HepG2 (cell line): Measurements from ENCODE around the gene TEAD1. TPM values are rescaled to one million over a fixed set of nuclear protein-coding genes. Genes with fewer than 3 reads are reported as not detected.
"Not testable (repeated sequence)": the region's sequence is repeated elsewhere in the genome, so short reads cannot be mapped to it uniquely, and the experiment has no call there.

Experiments used
- ATAC-seq: fragments of 200-7000 bp; cut with Tn5 transposase; 3 replicates; pipeline ENCODE4 v1.9.1; 2020; ENCODE audit warnings: mild to moderate bottlenecking, moderate library complexity
- BruUV-seq: library from RNA; stranded (reverse); fragments of 400-500 nt; replicated peaks from 2 replicates; lab custom pipeline; 2021; lab: Mats Ljungman, UMichigan
- CTCF ChIA-PET: fragments of 300-600 bp; formaldehyde crosslinking; extraction: SDS; loops from one replicate; lab custom pipeline; 2021; ENCODE audit warnings: low total read pairs, inconsistent platforms, low intra/inter-chr PET ratio; lab: Yijun Ruan, JAX
- POLR2A ChIA-PET: fragments of 350-600 bp; sonication (Branson Sonifier 250); formaldehyde crosslinking; loops from one replicate; lab custom pipeline; 2020; ENCODE audit warnings: antibody characterized with exemption, inconsistent platforms; lab: Yijun Ruan, JAX
- DNase-seq: peaks from one replicate; pipeline ENCODE4 v3.0.0-alpha.2; 2015; ENCODE audit warnings: low spot score
- FAIRE-seq: peaks from 3 replicates; lab custom pipeline; 2011; peaks lifted over from hg19 to GRCh38; lab: Jason Lieb, UNC
- H2AFZ ChIP-seq: one replicate; pipeline ENCODE4 v1.6.1; 2011; ENCODE audit warnings: low read length, inconsistent platforms
- H3K27ac ChIP-seq: fragments of 300-600 bp; 3 replicates; pipeline ENCODE4 v1.8.0; 2011; ENCODE audit warnings: mixed run types, mild to moderate bottlenecking, mixed read lengths, low read length, inconsistent platforms; ENCODE audit not compliant: insufficient read depth; ENCODE audit errors: extremely low read length
- H3K27me3 ChIP-seq, 2 experiments: fragments of 200-600 bp in 1 of 2; 2 replicates in 1 of 2; 3 replicates in 1 of 2; pipeline versions ENCODE4 v1.6.0 to v1.8.0; 2011; ENCODE audit warnings: low read length in 2 of 2, mild to moderate bottlenecking in 2 of 2, moderate library complexity in 2 of 2, inconsistent platforms in 1 of 2; ENCODE audit not compliant: insufficient read depth in 2 of 2, control insufficient read depth in 1 of 2
- H3K36me3 ChIP-seq, 2 experiments: fragments of 200-600 bp in 1 of 2; replicated peaks in 1 of 2; 2 replicates in 1 of 2; 3 replicates in 1 of 2; pipeline versions ENCODE4 v1.5.1 to v1.8.0; 2011; ENCODE audit warnings: low read length in 2 of 2, inconsistent platforms in 1 of 2; ENCODE audit not compliant: insufficient read depth in 2 of 2, control insufficient read depth in 1 of 2
- H3K4me1 ChIP-seq: 2 replicates; pipeline ENCODE4 v1.5.1; 2012; ENCODE audit warnings: low read length, inconsistent platforms; ENCODE audit not compliant: insufficient read depth
- H3K4me2 ChIP-seq: 2 replicates; pipeline ENCODE4 v1.6.0; 2011; ENCODE audit warnings: low read depth, low read length, inconsistent platforms
- H3K4me3 ChIP-seq, 3 experiments: fragments of 200-600 bp in 1 of 3; sonication (generic), shearing (Covaris generic) in 1 of 3; replicated peaks in 1 of 3; 2 replicates each; pipeline ENCODE4 v1.5.1; 2011 to 2016; ENCODE audit warnings: low read length in 3 of 3, inconsistent platforms in 2 of 3, low read depth in 2 of 3, mild to moderate bottlenecking in 2 of 3, control low read depth in 1 of 3, mixed read lengths in 1 of 3; ENCODE audit not compliant: insufficient read depth in 1 of 3
- H3K79me2 ChIP-seq: one replicate; pipeline ENCODE4 v1.6.1; 2011; ENCODE audit warnings: low read length, inconsistent platforms; ENCODE audit not compliant: insufficient read depth
- H3K9ac ChIP-seq: 2 replicates; pipeline ENCODE4 v1.6.0; 2011; ENCODE audit warnings: mild to moderate bottlenecking, low read depth, low read length, inconsistent platforms; ENCODE audit not compliant: insufficient read depth
- H3K9me3 ChIP-seq: 2 replicates; pipeline ENCODE4 v1.5.1; 2012; ENCODE audit warnings: mild to moderate bottlenecking, low read length
- H4K20me1 ChIP-seq: 2 replicates; pipeline ENCODE4 v1.6.0; 2011; ENCODE audit warnings: inconsistent platforms, mild to moderate bottlenecking, low read length, moderate library complexity; ENCODE audit not compliant: insufficient read depth
- HNRNPK ChIP-seq: fragments of 200-400 bp; formaldehyde crosslinking; IDR thresholded peaks from 2 replicates; pipeline ENCODE4 v1.6.1; 2018; ENCODE audit warnings: low read length, low read depth, moderate library complexity, mild to moderate bottlenecking; ENCODE audit not compliant: poor library complexity, severe bottlenecking
- HOXA7 ChIP-seq: sonication (generic); formaldehyde crosslinking; IDR thresholded peaks from 2 replicates; pipeline ENCODE4 v1.8.1; 2022; ENCODE audit warnings: mild to moderate bottlenecking, missing genetic modification reagents, moderate library complexity
- MXI1 ChIP-seq: IDR thresholded peaks from 3 replicates; pipeline ENCODE4 v1.6.1; 2012; ENCODE audit warnings: low read depth, low read length, inconsistent platforms, borderline replicate concordance
- MYNN ChIP-seq: sonication (generic); formaldehyde crosslinking; IDR thresholded peaks from 2 replicates; pipeline ENCODE4 v1.4.0; 2020; ENCODE audit warnings: mild to moderate bottlenecking, low read depth, missing genetic modification reagents
- NFYB ChIP-seq: sonication (generic); formaldehyde crosslinking; IDR thresholded peaks from 2 replicates; pipeline ENCODE4 v1.4.0; 2020; ENCODE audit warnings: missing genetic modification reagents
- NR2C2 ChIP-seq: sonication (generic); formaldehyde crosslinking; IDR thresholded peaks from 2 replicates; pipeline ENCODE4 v1.4.0; 2020; ENCODE audit warnings: missing genetic modification reagents, mild to moderate bottlenecking, moderate library complexity, borderline replicate concordance
- SATB2 ChIP-seq: sonication (generic); formaldehyde crosslinking; IDR thresholded peaks from 2 replicates; pipeline ENCODE4 v1.5.0; 2020; ENCODE audit warnings: missing genetic modification reagents
- ZBTB8A ChIP-seq: sonication (generic); formaldehyde crosslinking; IDR thresholded peaks from 2 replicates; pipeline ENCODE4 v1.4.0; 2020; ENCODE audit warnings: mild to moderate bottlenecking, low read depth, missing genetic modification reagents, borderline replicate concordance
- ZNF367 ChIP-seq: sonication (generic); formaldehyde crosslinking; IDR thresholded peaks from 2 replicates; pipeline ENCODE4 v1.4.0; 2020; ENCODE audit warnings: missing genetic modification reagents, borderline replicate concordance
- WGBS: methylation state at CpG from one replicate; pipeline ENCODE4 v1.1.6; 2017; ENCODE audit warnings: low lambda C conversion rate; 5-methylcytosine and 5-hydroxymethylcytosine counted together
- in situ Hi-C: cut with HindIII; loops from 2 replicates; pipeline ENCODE4 v1.10.0; 2017; ENCODE audit warnings: low pct_unique_long_range_greater_than_20kb; ENCODE audit not compliant: extremely low pct_ligation_motif_present
- intact Hi-C: fragments of 100-400 bp; cut with micrococcal nuclease; formaldehyde crosslinking; loops from one replicate; pipeline ENCODE4 v1.10.0; 2022; ENCODE audit not compliant: unreplicated experiment
- polyA plus RNA-seq, 8 experiments: library from polyadenylated mRNA; depleted of rRNA in 3 of 8; stranded (reverse) in 7 of 8; unstranded in 1 of 8; fragments of >200 nt; fragmentation: Illumina TruSeq in 4 of 8; extraction: Trizol in 4 of 8; gene quantifications; 2 replicates each; pipeline versions ENCODE4 v1.2.1 to v1.2.3, GENCODE V29; 2011 to 2016; ENCODE audit warnings: low read depth in 4 of 8, missing spikeins in 1 of 8, mixed read lengths in 1 of 8; ENCODE audit not compliant: insufficient read depth in 1 of 8
- total RNA-seq, 5 experiments: library from RNA; depleted of rRNA; stranded (reverse); fragments of >200 nt; fragmentation: Illumina TruSeq; extraction: Trizol; gene quantifications; 2 replicates each; pipeline ENCODE4 v1.2.3, GENCODE V29; 2016; ENCODE audit warnings: low read depth in 1 of 5

TEAD1 gene
- total and polyA plus RNA-seq, 2 of the 13 experiments (the other 11 are each of a cell fraction or from before 2014, with no cell fraction given), result 20.1 to 30.5 TPM

DNA sequence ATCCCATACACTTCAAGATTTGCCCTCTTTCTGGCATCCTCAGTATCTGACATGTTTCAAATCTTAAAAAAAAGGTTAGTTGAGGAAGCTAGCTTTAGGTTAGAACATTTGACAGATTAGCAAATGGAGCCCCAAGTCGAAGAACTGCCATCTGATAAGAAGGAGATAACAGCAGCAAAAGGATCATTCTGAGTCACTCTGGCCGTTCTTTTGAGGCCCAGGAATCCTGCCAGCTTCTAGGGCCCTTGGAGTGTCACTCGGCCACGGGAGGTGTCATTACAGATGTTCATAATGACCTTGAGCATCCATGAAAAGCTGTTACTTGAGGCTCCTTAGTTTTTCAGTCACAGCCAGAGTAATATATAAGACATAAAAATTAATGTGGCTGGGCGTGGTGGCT, 202.8 kb downstream of the TEAD1 start:
- no peak for DNase-seq
- intact Hi-C loops, result no loop called here
- POLR2A ChIA-PET, result no interaction called here
- H3K27ac ChIP-seq, result no peak overlapping the region
- no peaks in the 10 kb centered on the region for H3K9me3 ChIP-seq
- H3K27me3 ChIP-seq, result no peaks in the 10 kb centered on the region
- H2AFZ ChIP-seq, result no peak overlapping the region
- WGBS, result 97% methylated on average over 5 of the region's 5 CpGs
- H3K9ac ChIP-seq, result no peak overlapping the region
- in situ Hi-C loops, result no loop called here
- CTCF ChIA-PET, result no interaction called here
- peaks cover 8 to 26% of the 10 kb centered on the region in 2 experiments for H3K36me3 ChIP-seq
- TF ChIP-seq HOXA7 (CRISPR knock-in tag) (no peak), MYNN (CRISPR knock-in tag) (no peak), ZNF367 (CRISPR knock-in tag) (no peak), MXI1 (no peak), NR2C2 (CRISPR knock-in tag) (no peak), NFYB (CRISPR knock-in tag) (no peak), ZBTB8A (CRISPR knock-in tag) (no peak), SATB2 (CRISPR knock-in tag) (no peak)
- BruUV-seq, result no TSS peak
- no peak overlapping the region for H3K4me2 ChIP-seq
- no peak overlapping the region for H3K4me3 ChIP-seq
- ATAC-seq, result no peak
- H3K4me1 ChIP-seq, result no peaks in the 10 kb centered on the region
- H4K20me1 ChIP-seq, result no peaks in the 10 kb centered on the region
- H3K79me2 ChIP-seq, result no peaks in the 10 kb centered on the region
- no peak for FAIRE-seq

DNA sequence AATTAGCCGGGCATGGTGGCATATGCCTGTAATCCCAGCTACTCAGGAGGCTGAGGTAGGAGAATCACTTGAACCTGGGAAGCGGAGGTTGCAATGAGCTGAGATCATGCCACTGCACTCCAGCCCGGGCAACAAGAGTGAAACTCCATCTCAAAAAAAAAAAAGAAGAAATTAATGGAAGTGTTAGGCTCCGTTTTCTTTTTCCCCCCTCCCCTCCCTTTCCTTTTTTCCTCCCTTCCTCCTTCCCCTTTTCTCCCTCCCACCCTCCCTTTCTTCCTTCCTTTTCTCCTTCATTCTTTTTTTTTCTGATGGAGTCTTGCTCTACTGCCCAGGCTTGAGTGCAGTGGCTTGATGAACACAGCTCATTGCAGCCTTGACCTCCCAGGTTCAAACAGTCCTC, 203.3 kb downstream of the TEAD1 start:
- H4K20me1 ChIP-seq, H2AFZ ChIP-seq, DNase-seq, BruUV-seq, ATAC-seq, H3K4me3 ChIP-seq, FAIRE-seq, H3K4me1 ChIP-seq, H3K79me2 ChIP-seq, H3K27me3 ChIP-seq, H3K9ac ChIP-seq, POLR2A ChIA-PET, H3K4me2 ChIP-seq, in situ Hi-C loops, CTCF ChIA-PET, H3K9me3 ChIP-seq, H3K27ac ChIP-seq, intact Hi-C loops: not testable (repeated sequence)
- WGBS, result 91% methylated on average over 4 of the region's 4 CpGs
- peaks cover 13 to 30% of the 10 kb centered on the region in 2 experiments for H3K36me3 ChIP-seq
- peak; percentile 73 for TF ChIP-seq HNRNPK
